Measurements from ENCODE around the gene PRDM16.

- no peak for TF ChIP-seq CTCF (conservative IDR thresholded peaks at IDR 0.05; ENCODE audit: low read length)
- no peak for TF ChIP-seq EZH2phosphoT487 (IDR thresholded peaks at IDR 0.05; ENCODE audit: borderline replicate concordance)
These were observed 235.2 kb downstream of the PRDM16 start for GRCh38 chr1:3304246-3304645.
